ENCODE data around the gene CMTM2. TPM values are rescaled to one million over a fixed set of nuclear protein-coding genes. Genes with fewer than 3 reads are reported as not detected.

CMTM2 gene
- total RNA-seq, result 0.34 TPM in 1 of 2 replicates, not detected in the other

- peak; percentile 46 for DNase-seq
Measured at GRCh38 chr16:66578651-66579531, at the start of gene CMTM2. Gene CMTM2 (plus strand): TSS chr16:66579463. CDS start chr16:66579608, 145 bp downstream.

GRCh38 chr16:66529475-66529874 is 49.8 kb upstream of the CMTM2 start:
- DNase-seq, result no peak

GRCh38 chr16:66534376-66534799 is 44.9 kb upstream of the CMTM2 start:
- no peak for DNase-seq

DNA sequence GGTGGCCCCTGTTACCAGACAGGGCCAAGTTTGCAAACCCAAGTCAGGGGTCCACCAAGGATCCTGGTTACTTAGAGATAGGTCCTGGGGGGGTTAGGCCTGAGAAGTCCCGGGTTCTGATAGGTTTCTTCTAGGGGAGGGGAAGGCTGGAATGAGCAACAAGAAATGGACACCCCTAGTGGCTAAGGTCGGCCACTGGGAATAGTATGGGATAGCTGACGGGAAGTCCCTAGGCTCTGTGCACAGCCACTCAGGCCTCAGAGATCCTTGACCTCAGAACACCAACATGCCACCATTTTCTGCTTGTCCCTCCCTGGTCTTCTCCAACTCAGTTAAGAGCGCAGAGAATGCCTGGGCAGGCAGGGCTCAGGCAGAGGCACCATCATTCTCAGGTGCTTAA is 42.7 kb upstream of the CMTM2 start:
- DNase-seq, result no peak

DNA sequence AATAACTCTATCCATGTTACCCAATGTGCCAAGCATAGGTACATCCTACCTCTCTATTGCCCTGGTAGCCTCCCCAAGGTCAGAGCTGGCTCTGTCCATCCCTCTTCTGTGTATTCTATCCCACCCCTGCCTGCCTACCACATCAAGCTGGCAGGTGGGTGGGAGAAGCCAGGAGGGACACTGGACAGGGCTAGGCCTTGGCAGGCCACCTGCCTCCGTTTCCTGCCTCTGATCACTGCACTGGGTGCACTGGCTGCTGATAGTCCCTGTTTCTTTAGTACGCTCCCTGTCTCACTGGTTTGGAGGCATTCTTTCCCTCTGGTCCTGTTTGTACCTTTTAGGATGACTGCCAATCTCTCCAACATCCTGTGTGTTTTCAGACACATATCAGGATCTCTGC is 42.0 kb upstream of the CMTM2 start:
- DNase-seq, result no peak

GRCh38 chr16:66538910-66539309 is 40.4 kb upstream of the CMTM2 start:
- DNase-seq, result no peak

GRCh38 chr16:66539623-66540469 is 39.4 kb upstream of the CMTM2 start:
- no peak for DNase-seq

DNA sequence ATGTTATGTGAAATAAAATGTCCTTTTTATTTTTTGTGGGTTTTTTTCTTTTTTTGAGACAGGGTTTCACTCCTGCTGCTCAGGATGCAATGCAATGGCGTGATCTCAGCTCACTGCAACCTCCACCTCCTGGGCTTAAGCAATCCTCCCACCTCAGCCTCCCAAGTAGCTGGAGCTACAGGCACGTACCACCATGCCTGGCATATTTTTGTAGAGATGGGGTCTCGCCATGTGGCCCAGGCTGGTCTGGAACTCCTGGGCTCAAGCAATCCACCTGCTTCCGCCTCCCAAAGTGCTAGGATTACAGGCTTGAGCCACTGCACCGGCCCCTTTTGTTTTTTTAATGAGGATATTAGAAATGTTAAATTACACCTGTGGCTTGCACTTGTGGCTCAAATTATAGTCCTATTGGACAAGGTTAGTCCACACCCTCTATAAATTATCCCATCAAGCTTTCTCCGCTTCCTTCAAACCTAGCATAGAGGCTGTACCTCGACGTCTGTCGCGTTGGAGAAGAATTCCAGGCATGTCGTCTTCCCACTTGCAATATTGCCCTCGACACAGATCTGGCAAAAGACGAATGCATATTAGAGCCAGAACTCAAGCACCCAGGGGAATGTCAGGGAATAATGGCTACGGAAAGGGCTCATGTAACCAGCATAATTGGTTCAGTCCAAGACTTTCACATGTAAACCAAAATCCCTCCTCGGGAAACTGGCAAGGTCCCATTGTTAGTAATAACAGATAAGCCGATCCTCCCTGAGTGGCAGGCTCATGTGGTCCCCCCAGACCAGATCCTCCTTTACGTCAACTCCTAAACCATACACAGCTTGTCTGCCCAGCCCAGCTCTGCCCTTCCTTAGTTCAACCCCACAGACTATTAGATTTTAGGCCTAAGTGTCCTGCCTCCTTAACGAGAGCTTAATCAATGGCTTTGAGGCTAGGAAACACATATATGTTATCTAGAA is 37.6 kb upstream of the CMTM2 start:
- no peak for DNase-seq

DNA sequence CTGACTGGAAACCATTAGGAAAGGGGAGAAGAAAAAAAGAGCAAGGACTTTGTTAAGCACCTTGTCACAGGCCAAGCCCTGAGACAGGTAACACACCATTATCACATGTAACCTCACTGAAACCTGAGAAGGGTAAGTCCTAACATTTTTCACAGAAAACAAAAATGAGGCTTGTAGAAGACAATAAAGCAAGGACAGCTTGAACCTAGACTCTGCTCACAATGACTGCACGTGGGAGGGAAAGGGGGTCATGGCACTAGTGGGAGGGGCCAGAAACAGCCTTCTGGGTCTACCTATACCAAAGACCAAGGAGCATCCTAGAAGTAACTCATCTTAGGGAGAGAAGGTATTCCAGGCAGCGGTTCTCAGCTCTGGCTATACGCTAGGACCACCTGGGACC is 36.9 kb upstream of the CMTM2 start:
- no peak for DNase-seq

DNA sequence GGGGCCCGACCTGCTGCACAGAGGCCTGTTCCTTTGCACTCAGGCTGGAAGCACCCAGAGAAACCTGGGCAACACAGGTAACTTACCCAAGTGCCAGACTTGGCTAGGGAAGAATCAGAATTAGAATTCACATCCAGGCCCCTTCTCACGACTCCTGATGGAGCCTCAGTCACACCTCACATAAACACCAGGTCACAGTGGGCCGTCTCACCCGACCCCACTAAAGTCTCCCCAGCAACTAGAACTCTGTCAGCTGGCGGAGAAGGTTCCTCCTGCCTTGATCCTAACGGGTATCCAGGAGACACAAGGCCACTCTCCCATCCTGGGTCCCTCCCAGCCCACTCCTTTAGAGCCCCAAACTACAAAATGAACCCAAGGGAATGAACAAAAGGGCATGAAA is 35.7 kb upstream of the CMTM2 start:
- DNase-seq, result no peak

GRCh38 chr16:66544016-66544757 is 35.1 kb upstream of the CMTM2 start:
- DNase-seq, result no peak

DNA sequence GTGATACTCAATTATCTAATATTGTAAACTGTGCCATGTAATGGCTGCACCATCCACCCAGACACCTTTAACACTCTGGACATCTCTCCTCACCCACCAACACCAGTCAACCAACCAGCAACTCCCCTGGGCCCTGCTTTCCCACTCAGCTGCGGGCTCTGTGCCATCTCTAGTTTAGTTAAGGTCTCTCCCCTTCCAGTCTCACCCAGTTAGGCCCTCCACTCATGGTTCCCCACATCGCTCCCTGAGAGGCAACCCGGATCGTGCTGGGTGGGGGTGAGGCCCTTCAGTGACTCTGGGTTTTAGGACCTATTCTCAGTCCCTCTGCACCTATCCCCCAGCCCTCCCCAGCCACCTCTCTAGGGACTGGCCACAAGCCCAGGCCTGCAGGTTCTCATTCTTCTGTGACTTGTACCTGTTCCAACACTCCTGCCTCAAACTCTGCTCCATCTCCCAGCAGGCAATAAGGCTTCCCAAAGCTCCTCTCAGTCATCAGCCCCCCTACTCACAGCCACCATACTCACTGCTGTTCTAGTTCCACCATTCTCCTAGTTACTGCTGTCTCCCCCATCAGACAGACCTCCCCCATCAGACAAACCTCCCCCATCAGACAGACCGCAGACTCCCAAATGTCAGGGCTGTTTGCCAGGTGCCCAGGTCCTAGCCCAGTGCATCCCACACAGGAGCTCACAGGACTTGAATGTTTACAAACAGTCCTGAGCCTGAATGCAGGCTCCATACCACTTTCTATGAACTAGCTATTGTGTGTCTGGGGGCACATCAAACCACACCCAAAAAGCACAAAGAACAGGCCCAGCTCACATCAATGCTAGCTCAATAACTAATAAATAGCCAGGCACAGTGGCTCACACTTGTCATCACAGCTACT is 31.9 kb upstream of the CMTM2 start:
- DNase-seq, result no peak

DNA sequence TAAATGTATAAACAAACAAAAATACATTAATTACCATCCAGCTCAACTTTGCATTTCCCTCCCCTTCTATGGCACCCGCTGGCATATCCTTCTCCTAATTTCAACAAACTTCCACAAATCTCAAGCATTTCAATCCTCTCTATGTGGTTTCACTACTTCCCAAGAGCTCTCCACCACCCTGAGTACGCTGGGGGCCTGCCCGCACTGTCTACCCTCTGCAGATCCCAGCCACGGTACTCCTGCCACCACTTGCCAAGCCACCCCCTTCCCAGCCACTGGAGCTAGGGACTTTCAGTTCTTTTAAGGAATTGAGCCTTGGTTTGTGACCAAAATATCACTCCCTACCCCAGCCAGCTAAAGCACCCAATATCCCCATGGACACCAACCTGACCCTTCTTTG is 31.2 kb upstream of the CMTM2 start:
- no peak for DNase-seq

DNA sequence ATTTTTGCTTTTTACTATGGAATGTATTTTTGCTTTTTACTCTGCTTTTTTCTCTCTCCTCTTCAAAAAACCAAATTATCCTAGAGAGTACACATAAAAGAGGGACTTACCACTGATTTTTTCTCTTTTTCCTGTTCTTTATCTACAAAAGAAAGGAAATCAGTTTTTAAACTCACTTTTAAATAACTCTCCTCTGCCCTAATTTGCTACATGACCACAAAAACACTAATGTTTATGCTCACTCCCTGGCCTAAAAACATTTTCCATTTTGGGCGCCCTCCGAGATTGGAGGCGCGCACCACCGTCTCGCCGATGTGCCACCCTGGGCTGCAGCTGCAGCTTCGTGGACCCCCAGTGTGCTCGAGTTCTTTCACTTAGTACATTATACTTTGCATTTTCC is 30.4 kb upstream of the CMTM2 start:
- no peak for DNase-seq

DNA sequence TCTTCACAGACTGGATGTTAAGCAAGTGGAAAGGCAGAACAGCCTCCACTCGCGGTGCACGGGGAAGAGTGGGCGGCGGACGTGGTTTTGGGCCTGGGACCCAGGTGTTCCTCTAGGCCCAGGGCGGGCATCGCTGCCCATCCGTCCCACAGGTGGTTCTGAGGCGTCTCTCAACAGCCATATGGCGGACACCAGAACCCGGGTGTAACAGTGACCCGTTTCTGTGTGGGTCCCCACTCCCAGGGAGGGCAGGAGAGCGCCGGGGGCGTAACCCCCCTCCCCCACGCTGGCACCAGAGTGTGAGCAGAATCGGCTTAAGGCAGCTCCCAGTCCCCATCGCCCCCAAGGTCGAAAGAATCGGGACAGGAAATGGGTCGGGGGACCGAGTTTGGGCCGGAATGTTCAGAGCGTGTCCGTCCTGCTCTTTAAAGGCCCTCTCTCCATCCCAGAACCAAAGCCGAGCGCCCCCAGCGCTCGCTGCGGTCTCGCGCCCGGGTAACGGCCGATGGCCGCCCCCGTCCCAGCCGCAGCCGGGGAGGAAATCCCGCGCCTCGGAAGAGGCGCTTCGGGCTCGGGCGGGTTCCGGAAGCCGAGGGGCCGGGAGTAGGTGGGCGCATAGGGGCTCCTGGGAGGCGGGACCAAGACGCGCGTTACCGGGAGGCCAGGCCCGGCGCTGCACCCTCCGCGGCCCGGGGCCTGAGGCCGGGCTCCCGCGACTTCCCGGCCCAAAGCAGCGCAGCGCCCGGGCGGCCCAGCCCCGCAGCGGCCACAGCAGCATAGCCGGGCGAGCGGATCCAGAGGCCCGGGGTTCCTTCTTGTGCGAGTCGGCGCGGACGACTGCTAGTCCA is 29.8 kb upstream of the CMTM2 start, which contains the start of gene TK2:
TK2 (minus strand) TSS at position 839 of the 848 bp plus-strand sequence; CDS start at position 778, 61 bp downstream.
- peak; percentile 71 for DNase-seq

- peak; percentile 40 for DNase-seq
Measured at GRCh38 chr16:66551348-66551759, 27.9 kb upstream of the CMTM2 start.

GRCh38 chr16:66551788-66552285 is 27.4 kb upstream of the CMTM2 start:
- no peak for DNase-seq

GRCh38 chr16:66552286-66553177 is 26.7 kb upstream of the CMTM2 start, which contains the start of gene CKLF:
Gene CKLF (plus strand): TSS chr16:66552576. CDS start chr16:66552716, 140 bp downstream.
- peak; percentile 94 for DNase-seq
